Pulmonary artery endothelial cell (primary cell): Measurements from ENCODE around the gene VGLL4. TPM values are rescaled to one million over a fixed set of nuclear protein-coding genes. Genes with fewer than 3 reads are reported as not detected.

Source experiments
- DNase-seq: peaks from one replicate; pipeline ENCODE4 v3.0.0-alpha.2; 2011; ENCODE audit warnings: low read depth, low spot score
- total RNA-seq: library from RNA; depleted of rRNA; stranded (reverse); fragments of >200 nt; gene quantifications from 2 replicates; pipeline ENCODE4 v1.2.3, GENCODE V29; 2014

The VGLL4 gene
- total RNA-seq, 1 donor from 2014 or later, result 83.8 TPM

GRCh38 chr3:11507719-11508118, 136.0 kb downstream of the VGLL4 start:
- no peak for DNase-seq

Other genes with a start within 250 kb of the VGLL4 start
- 3.7 and 5.3 TPM in 2 replicates for gene TAMM41, start 203.0 kb upstream of the VGLL4 start, total RNA-seq